GM12878 (cell line): Measurements from ENCODE around the gene CHPT1. TPM values are rescaled to one million over a fixed set of nuclear protein-coding genes. Genes with fewer than 3 reads are reported as not detected.

Experiments
- ATAC-seq: fragments of 200-7000 bp; cut with Tn5 transposase; 3 replicates; pipeline ENCODE4 v1.9.1; 2020; ENCODE audit warnings: mild to moderate bottlenecking, moderate library complexity
- BruUV-seq: library from RNA; stranded (reverse); fragments of 400-500 nt; replicated peaks from 2 replicates; lab custom pipeline; 2021; lab: Mats Ljungman, UMichigan
- CTCF ChIA-PET: fragments of 300-600 bp; sonication (Branson Sonifier 250); formaldehyde crosslinking; extraction: SDS; loops from one replicate; lab custom pipeline; 2021; ENCODE audit warnings: inconsistent platforms; lab: Yijun Ruan, JAX
- POLR2A ChIA-PET: fragments of 350-600 bp; formaldehyde crosslinking; extraction: SDS; loops from one replicate; lab custom pipeline; 2021; ENCODE audit warnings: inconsistent platforms; lab: Charles Lee
- RAD21 ChIA-PET: fragments of 300-600 bp; sonication (Branson Sonifier 250); formaldehyde crosslinking; loops from one replicate; lab custom pipeline; 2023; ENCODE audit warnings: antibody characterized with exemption; ENCODE audit not compliant: unreplicated experiment; lab: Charles Lee
- SMC1A ChIA-PET: fragments of 300-600 bp; sonication (Branson Sonifier 250); formaldehyde crosslinking; loops from one replicate; lab custom pipeline; 2023; ENCODE audit not compliant: unreplicated experiment, uncharacterized antibody; lab: Charles Lee
- DNase-seq: peaks from one replicate; pipeline ENCODE4 v3.0.0-alpha.2; 2011; ENCODE audit warnings: low read depth, low spot score
- FAIRE-seq: peaks from 3 replicates; lab custom pipeline; 2011; peaks lifted over from hg19 to GRCh38; lab: Jason Lieb, UNC
- H2AFZ ChIP-seq: 2 replicates; pipeline ENCODE4 v1.6.0; 2011; ENCODE audit warnings: low read depth, low read length, control low read depth; ENCODE audit not compliant: control insufficient read depth
- H3K27ac ChIP-seq: 2 replicates; pipeline ENCODE4 v1.5.1; 2011; ENCODE audit warnings: control low read depth; ENCODE audit not compliant: control insufficient read depth, insufficient read depth
- H3K27me3 ChIP-seq, 2 experiments: replicated peaks in 1 of 2; 2 replicates each; pipeline versions ENCODE4 v1.6.0 to v1.6.1; 2011; ENCODE audit warnings: low read length in 1 of 2; ENCODE audit not compliant: control insufficient read depth in 2 of 2, insufficient read depth in 2 of 2
- H3K36me3 ChIP-seq, 2 experiments: 2 replicates each; pipeline ENCODE4 v1.5.1; 2011; ENCODE audit warnings: low read length in 1 of 2; ENCODE audit not compliant: control insufficient read depth in 2 of 2, insufficient read depth in 2 of 2
- H3K4me1 ChIP-seq: 2 replicates; pipeline ENCODE4 v1.6.1; 2011; ENCODE audit warnings: mild to moderate bottlenecking, low read length, moderate library complexity, mixed read lengths; ENCODE audit not compliant: control insufficient read depth, insufficient read depth
- H3K4me2 ChIP-seq: 2 replicates; pipeline ENCODE4 v1.6.0; 2011; ENCODE audit warnings: control low read depth; ENCODE audit not compliant: control insufficient read depth, insufficient read depth
- H3K4me3 ChIP-seq: fragments of 200-600 bp; sonication (generic); 2 replicates; pipeline ENCODE4 v1.5.1; 2016
- H3K79me2 ChIP-seq: 2 replicates; pipeline ENCODE4 v1.6.0; 2011; ENCODE audit warnings: low read length; ENCODE audit not compliant: control insufficient read depth, insufficient read depth
- H3K9ac ChIP-seq: 2 replicates; pipeline ENCODE4 v1.8.0; 2011; ENCODE audit warnings: low read length, control low read depth, mixed read lengths; ENCODE audit not compliant: control insufficient read depth, insufficient read depth
- H3K9me3 ChIP-seq: replicated peaks from 3 replicates; pipeline ENCODE4 v1.5.1; 2011; ENCODE audit warnings: mild to moderate bottlenecking, low read length; ENCODE audit not compliant: control insufficient read depth, insufficient read depth
- H4K20me1 ChIP-seq: 2 replicates; pipeline ENCODE4 v1.6.0; 2011; ENCODE audit not compliant: control insufficient read depth, insufficient read depth
- CHD4 ChIP-seq: fragments of 200-600 bp; sonication (generic); IDR thresholded peaks from 2 replicates; pipeline ENCODE4 v1.6.1; 2016; ENCODE audit warnings: mild to moderate bottlenecking
- HCFC1 ChIP-seq: fragments of 150-350 bp; IDR thresholded peaks from 2 replicates; pipeline ENCODE4 v1.6.1; 2014; ENCODE audit warnings: low read length
- HDAC6 ChIP-seq: fragments of 200-600 bp; sonication (generic); IDR thresholded peaks from one replicate; pipeline ENCODE4 v1.8.0; 2017; ENCODE audit warnings: antibody characterized with exemption; ENCODE audit not compliant: unreplicated experiment
- IRF4 ChIP-seq: IDR thresholded peaks from 2 replicates; pipeline ENCODE4 v1.6.1; 2011; ENCODE audit warnings: low read depth, low read length
- JUNB ChIP-seq: IDR thresholded peaks from 2 replicates; pipeline ENCODE4 v1.6.1; 2016; ENCODE audit warnings: antibody characterized with exemption, mild to moderate bottlenecking
- NR2F1 ChIP-seq: fragments of 450-650 bp; conservative IDR thresholded peaks from 2 replicates; pipeline ENCODE4 v1.6.1; 2017; ENCODE audit warnings: mild to moderate bottlenecking
- POU2F2 ChIP-seq: IDR thresholded peaks from 3 replicates; pipeline ENCODE4 v1.6.1; 2011; ENCODE audit warnings: low read depth, mild to moderate bottlenecking, low read length, borderline replicate concordance
- RBBP5 ChIP-seq: fragments of 200-600 bp; sonication (generic); conservative IDR thresholded peaks from 2 replicates; pipeline ENCODE4 v1.6.1; 2016
- STAT3 ChIP-seq: IDR thresholded peaks from 2 replicates; pipeline ENCODE4 v1.6.1; 2011; ENCODE audit warnings: low read depth, low read length, improper control_type of control experiment
- YY1 ChIP-seq: IDR thresholded peaks from 2 replicates; pipeline ENCODE4 v1.6.1; 2011; ENCODE audit warnings: low read depth, mild to moderate bottlenecking, low read length
- ZNF207 ChIP-seq: fragments of 450-650 bp; IDR thresholded peaks from 2 replicates; pipeline ENCODE4 v1.6.1; 2014; ENCODE audit warnings: antibody characterized with exemption, mild to moderate bottlenecking, borderline replicate concordance
- WGBS: methylation state at CpG from one replicate; pipeline ENCODE4 v1.1.6; 2016; ENCODE audit warnings: low lambda C conversion rate; ENCODE audit not compliant: insufficient replicate concordance, insufficient coverage; ENCODE audit errors: missing lambda C conversion rate; 5-methylcytosine and 5-hydroxymethylcytosine counted together
- in situ Hi-C: fragments of 300-500 bp; cut with MboI; formaldehyde crosslinking; loops from 9 replicates; pipeline ENCODE4 v1.14.3; 2018; ENCODE audit warnings: mixed read lengths
- intact Hi-C: fragments of 100-400 bp; cut with micrococcal nuclease; formaldehyde crosslinking; loops from one replicate; pipeline ENCODE4 v1.14.2; 2022; ENCODE audit not compliant: unreplicated experiment
- polyA plus RNA-seq, 11 experiments: library from polyadenylated mRNA; depleted of rRNA in 4 of 11; unstranded in 6 of 11; stranded (reverse) in 5 of 11; fragments of >200 nt; fragmentation: Nextera tagmentation in 4 of 11; fragmentation: Illumina TruSeq in 1 of 11; extraction: Ambion mirVana in 4 of 11; extraction: Trizol in 1 of 11; gene quantifications; 1 replicate in 1 of 11; 2 replicates in 10 of 11; pipeline versions ENCODE4 v1.2.1 to v1.2.3, GENCODE V29; 2011 to 2016; ENCODE audit warnings: inconsistent platforms in 2 of 11, missing spikeins in 2 of 11, low read depth in 1 of 11
- total RNA-seq, 4 experiments: library from RNA; depleted of rRNA in 3 of 4; stranded (reverse); fragments of >200 nt in 3 of 4; fragmentation: Illumina TruSeq in 1 of 4; extraction: Trizol in 1 of 4; gene quantifications; 2 replicates each; pipeline versions ENCODE4 v1.2.1 to v1.2.3, GENCODE V29; 2013 to 2021

CHPT1 gene
- total and polyA plus RNA-seq, 10 of the 15 experiments (the other 5 are each of a cell fraction or from before 2014, with no cell fraction given): 0.85 to 10.2 (median 3.9) TPM

DNA sequence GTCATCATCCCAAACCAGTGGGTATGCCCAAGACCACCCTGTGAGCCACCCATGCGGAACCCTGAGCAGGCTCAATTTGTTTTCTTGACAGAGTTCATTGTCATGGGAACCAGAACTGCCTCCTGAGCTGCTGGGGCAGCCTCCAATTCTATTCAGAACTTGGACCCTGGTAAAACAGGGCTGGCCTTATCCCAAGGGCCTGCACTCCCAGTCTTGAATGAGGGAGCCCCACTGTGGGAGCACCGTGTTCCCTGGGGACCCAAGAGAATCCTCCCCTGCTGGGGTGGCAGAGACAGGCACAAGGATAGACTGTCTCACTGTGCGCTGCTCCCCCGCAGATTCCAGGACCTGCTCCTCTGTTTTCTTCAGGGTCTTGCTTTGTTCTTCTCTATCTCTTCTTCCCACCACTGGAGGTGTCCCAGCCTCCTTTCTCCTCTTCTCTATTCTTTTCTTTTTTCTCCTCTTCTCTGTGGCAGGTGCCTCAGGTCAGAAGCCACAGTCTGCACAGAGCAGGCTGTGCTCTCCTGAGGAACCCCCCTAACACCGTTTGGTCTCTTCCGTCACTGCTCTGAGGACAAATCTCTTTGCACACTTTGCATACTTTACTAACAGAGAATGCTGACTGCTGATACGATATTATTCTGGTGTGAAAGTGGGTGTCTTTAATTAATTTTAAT lies 31.2 kb upstream of the CHPT1 start:
- Histone ChIP-seq H3K9me3 (no peaks in the 10 kb centered on the region), H4K20me1 (no peaks in the 10 kb centered on the region), H3K9ac (no peak overlapping the region), H3K27me3 (no peaks in the 10 kb centered on the region; a peak in 1 of 4 replicates), H3K36me3 (no peaks in the 10 kb centered on the region), H3K4me1 (no peaks in the 10 kb centered on the region), H3K27ac (no peak overlapping the region), H2AFZ (no peak overlapping the region), H3K4me2 (no peak overlapping the region), H3K79me2 (no peaks in the 10 kb centered on the region), H3K4me3 (no peak overlapping the region)
- SMC1A ChIA-PET: interaction anchor here (1.0 kb wide), 1 partner anchor 10 kb away, joined by 3 read pairs; no protein-coding TSS in a partner anchor
- no TSS peak for BruUV-seq
- 56% methylated on average over 7 of the region's 7 CpGs for WGBS
- DNase-seq (no peak), FAIRE-seq (no peak), ATAC-seq (no peak)
- in situ Hi-C loops (no loop called here), intact Hi-C loops (no loop called here)
- TF ChIP-seq HDAC6 (no peak), ZNF207 (no peak), JUNB (no peak), CHD4 (no peak), POU2F2 (no peak)
- RAD21 ChIA-PET: no interaction called here
- POLR2A ChIA-PET: no interaction called here
- CTCF ChIA-PET: interaction anchor here (0.6 kb wide), 1 partner anchor 284 kb away, joined by 3 read pairs; no protein-coding TSS in a partner anchor

DNA sequence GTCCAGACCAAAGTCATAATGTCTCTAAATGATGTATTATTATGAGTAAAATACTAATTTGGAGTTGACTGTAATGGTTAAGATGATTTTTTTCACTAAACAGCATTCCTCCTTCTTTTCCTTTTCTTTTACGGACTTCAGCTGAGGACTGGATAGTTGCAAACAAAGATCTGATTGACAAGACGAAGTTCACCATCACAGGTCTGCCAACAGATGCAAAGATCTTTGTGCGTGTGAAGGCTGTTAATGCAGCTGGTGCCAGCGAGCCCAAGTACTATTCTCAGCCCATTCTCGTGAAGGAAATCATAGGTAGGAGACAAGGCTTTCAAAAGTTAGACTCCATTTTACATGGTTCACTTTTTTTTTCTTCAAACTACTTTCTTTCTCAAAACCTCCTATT lies 29.8 kb upstream of the CHPT1 start:
- Histone ChIP-seq H3K36me3 (no peaks in the 10 kb centered on the region), H2AFZ (no peak overlapping the region), H4K20me1 (no peaks in the 10 kb centered on the region), H3K9ac (no peak overlapping the region), H3K4me3 (no peak overlapping the region), H3K4me2 (no peak overlapping the region), H3K27ac (no peak overlapping the region), H3K27me3 (no peaks in the 10 kb centered on the region; a peak in 1 of 4 replicates), H3K4me1 (peaks cover 3% of the 10 kb centered on the region; the same call in 1 of the 2 replicates), H3K79me2 (no peaks in the 10 kb centered on the region), H3K9me3 (no peaks in the 10 kb centered on the region)
- CTCF ChIA-PET: interaction anchor here (0.5 kb wide), 1 partner anchor 503 kb away, joined by 3 read pairs; no protein-coding TSS in a partner anchor
- BruUV-seq: no TSS peak
- in situ Hi-C loops: no loop called here
- 74% methylated on average over 5 of the region's 5 CpGs for WGBS
- FAIRE-seq (no peak), DNase-seq (no peak), ATAC-seq (no peak)
- no peak for TF ChIP-seq RBBP5
- TF ChIP-seq IRF4: no peak
- no peak for TF ChIP-seq HCFC1
- no peak for TF ChIP-seq YY1
- TF ChIP-seq NR2F1: no peak
- no peak for TF ChIP-seq CHD4
- no peak for TF ChIP-seq STAT3
- intact Hi-C loops: no loop called here
- RAD21 ChIA-PET: no interaction called here
- POLR2A ChIA-PET: no interaction called here
- SMC1A ChIA-PET: interaction anchor here (1.0 to 1.2 kb wide), 2 partner anchors 8 to 20 kb away, joined by 3 read pairs; no protein-coding TSS in a partner anchor
